HG02870 (cell line): ENCODE data around the gene COL7A1.

ENCODE experiments used
- ATAC-seq: cut with Tn5 transposase; IDR thresholded peaks from one replicate; pipeline ENCODE4 v1.9.1; 2021; ENCODE audit warnings: mild to moderate bottlenecking, moderate library complexity; ENCODE audit not compliant: unreplicated experiment

COL7A1 gene

DNA sequence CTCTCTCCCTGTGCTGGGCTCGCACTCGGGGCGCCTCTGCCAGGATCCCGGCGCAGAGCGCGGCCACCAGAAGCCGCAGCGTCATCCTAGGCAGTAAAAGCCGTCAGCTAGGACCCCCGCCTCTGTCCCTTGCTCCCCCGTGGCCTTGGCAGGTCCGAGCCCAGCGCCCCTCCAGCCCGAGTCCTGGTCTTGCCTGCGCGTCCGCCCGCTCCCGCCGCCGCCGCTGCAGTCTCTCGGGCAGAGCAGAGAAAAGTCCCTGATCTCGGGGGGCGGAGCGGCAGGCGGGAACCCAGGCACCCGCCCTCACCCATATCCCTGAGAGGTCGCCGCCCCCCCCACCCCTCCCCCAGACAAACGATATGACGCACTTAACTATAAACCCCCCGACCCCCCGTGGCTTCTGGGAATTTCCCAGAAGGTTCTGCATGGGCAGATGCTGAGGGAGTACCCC lies at the start of gene COL7A1:
COL7A1 (minus strand) TSS at position 255 of the 451 bp plus-strand sequence; CDS start at position 85, 170 bp downstream.
- no peak for ATAC-seq

GRCh38 chr3:48642605-48643004 lies 47.5 kb upstream of the COL7A1 start:
- no peak for ATAC-seq

DNA sequence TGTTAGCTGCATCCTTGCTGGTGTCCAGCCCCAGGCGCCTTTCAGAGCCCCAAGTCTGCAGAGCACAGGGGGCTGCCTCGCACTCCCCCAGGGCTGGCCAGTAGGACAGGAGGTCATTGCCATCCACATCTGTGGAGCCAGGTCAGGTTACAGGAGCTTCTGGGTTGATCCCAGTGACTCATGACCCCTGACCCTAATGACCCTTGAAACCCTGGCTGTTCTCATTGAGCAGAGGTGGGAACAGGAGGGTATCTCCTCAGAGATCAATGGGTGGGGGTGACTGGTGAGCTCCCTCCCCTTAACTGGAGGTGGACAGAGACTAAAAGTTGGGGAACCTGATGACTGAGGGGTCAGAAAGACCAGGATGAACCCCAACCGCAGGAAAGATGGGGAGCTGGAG lies 46.3 kb upstream of the COL7A1 start:
- no peak for ATAC-seq

DNA sequence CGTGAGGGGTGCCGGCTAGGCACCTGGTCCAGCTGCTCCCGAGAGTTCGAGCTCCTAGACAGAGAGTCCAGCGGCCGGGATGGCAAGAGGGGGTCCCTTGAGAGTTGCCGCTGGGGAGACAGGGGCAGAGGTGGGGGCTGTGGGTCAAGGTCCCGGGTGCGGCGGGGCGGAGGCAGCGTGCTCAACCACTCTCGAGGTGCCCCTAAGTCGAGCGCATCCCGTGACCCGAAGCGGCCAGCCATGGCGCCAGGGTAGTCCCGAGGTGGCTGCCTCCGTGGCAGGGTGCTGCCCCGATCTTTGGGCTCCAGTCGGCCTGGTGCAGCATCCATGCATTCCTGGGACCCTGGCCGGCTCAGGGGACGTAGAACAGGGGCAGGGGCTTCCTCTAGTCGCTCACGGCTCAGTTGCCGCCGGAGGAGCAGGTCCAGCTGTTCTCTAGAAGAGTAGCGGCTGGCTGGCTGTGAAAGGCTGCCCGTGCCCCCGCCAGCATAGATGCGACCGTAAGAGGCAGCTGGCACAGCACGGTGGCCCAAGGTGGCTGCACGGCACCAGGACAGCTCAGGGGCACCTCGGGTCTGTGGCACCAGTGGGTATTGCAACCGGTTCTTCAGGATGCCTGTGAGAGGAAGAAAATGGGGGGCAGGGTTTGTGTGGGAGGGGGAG lies 44.9 kb upstream of the COL7A1 start:
- no peak for ATAC-seq

GRCh38 chr3:48637305-48637704 lies 42.2 kb upstream of the COL7A1 start:
- no peak for ATAC-seq

GRCh38 chr3:48636149-48636655 lies 41.1 kb upstream of the COL7A1 start:
- no peak for ATAC-seq

DNA sequence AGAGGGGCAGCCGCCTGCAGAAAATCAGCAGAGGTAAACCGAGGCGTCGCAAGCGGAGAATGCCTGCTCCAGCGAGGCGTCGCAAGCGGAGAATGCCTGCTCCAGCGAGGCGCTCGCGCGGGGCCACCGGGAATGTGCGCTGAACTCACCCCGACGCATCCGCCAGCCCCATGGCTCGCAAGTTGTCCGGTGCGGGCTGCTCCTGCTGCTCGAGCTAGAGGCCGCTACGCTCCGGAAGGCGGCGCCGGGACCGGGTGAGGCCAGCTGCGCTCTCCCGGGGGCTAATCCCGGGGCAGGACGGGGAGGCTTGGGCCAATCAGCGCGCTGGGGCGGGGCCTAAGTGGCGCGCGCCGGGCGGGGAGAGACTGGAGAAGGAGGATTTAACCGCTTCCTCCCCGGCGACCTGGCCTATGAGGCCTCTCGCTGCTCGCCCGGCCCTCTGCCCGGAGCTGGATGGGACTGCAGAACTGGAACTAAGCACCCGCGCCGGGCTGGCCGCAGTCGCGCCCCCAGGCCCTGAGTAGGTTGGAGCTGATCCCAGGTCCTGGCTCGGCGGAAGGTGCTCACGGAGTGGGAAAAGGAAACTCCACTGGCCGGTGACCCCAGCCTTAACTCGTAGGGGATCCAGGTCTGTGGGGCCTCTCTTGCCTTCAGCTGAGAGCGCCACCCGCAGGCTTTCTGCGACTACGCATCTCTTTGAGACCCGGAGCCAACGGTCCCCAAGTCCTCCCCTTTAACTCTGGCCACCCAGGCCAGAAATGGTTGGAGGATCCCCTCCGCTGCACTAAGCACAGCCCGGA lies 40.3 kb upstream of the COL7A1 start, which contains the start of gene SLC26A6:
SLC26A6 (minus strand) TSS at position 240 of the 800 bp plus-strand sequence; CDS start at position 172, 68 bp downstream.
- ATAC-seq = peak; percentile 92

- peak; percentile 22 for ATAC-seq
Observed at GRCh38 chr3:48634661-48635221, 39.6 kb upstream of the COL7A1 start.

DNA sequence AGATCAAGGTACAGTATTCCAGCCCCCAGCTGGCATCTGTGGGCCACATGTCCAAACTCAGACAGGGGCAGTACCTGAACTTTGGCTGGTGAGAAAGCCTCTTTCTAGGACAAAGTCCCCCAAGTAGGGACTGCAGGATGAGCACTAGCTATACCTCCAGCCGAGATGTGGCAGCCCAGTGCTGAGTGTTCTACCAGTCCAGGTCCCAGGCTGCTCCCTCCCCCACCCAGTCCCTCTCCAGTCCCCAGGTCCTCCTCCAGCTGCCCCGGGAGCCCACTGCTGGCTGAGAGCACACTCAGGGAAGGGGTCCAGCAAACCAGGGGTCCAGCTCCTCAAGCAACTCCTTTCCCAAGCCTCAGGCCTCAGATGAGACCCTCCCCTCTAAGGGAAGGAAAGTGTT lies 38.6 kb upstream of the COL7A1 start:
- ATAC-seq = no peak

DNA sequence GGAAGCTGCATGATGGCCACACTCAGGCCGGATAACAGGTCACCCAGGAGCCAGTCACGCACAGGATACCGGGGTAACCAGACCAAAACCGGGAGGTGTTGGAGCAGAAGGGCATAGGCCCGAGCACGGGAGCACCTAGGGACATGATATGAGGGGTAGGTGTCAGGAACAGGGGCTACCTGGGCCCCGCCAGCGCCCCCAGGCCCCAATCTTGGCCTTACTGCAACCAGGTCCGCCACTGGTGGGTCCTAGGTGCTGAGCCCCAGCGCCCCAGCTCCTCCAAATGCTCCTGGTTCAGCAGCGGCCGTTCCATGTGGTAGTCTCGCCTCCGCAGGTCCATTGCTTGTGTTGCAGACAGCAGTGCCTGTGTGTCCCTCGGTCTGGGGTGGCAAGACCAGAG lies 38.1 kb upstream of the COL7A1 start:
- no peak for ATAC-seq

DNA sequence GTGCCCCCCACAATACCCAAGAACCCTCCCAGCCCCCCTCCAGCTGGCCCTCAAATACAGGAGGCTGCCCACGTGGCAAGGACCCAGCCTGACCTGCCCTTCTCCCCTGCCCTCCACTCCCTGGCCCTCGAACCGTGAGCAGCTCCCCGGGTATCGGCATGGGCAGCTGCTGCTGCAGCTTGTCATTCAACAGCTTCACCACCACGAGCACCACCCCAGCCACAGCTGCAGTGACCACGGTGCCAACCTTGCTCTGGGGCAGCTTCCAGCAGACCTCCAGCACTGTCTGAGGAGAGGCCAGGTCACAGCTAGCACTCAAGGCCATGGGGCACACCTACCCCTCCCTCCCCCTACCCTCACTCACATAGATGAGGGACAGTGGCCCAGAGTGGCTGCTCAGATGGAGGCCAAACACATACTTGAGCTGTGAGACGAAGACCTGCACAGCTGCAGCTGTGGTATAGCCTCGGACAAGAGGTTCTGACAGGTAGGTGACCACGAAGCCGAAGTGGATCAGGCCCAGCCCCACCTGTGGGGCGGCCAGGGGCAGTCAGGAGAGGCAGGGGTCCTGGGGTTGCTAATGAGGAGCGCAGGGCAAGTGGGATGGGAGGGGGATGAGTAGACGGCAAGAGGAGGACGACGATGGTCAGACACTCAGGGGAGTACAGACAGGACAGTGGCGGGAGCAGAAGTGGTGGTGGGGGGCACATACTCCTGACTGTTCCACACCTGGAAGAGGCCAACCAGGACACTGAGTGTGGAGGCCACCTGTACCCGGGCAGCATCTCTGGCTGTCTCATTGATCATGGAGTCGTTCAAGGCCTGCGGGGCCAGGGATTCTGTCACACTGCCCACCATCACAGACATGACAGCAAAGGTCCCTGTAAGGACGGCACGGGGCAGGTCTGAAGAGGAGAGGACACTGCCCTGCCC lies 36.7 kb upstream of the COL7A1 start:
- ATAC-seq = no peak

GRCh38 chr3:48630833-48631232 lies 35.7 kb upstream of the COL7A1 start:
- no peak for ATAC-seq

DNA sequence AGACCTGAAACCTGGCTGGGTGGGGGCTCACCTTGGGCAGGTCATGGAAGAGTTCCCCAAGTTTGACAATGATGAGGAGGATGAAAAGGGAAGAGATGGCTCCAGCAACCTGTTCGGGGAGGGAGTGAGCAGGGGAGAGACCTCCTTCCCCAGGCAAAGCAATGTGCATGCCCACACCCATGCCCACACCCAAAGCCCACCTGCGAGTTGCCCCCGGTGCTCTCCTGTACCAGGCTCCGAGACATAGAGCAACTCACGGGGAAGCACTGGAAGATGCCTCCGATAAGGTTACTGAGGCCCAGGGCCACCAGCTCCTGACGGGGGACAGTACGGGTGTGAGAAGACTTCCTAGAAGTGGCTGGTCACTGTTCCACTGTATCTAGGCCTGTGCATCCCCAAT lies 35.3 kb upstream of the COL7A1 start:
- ATAC-seq = no peak

GRCh38 chr3:48629894-48630293 lies 34.8 kb upstream of the COL7A1 start:
- no peak for ATAC-seq

DNA sequence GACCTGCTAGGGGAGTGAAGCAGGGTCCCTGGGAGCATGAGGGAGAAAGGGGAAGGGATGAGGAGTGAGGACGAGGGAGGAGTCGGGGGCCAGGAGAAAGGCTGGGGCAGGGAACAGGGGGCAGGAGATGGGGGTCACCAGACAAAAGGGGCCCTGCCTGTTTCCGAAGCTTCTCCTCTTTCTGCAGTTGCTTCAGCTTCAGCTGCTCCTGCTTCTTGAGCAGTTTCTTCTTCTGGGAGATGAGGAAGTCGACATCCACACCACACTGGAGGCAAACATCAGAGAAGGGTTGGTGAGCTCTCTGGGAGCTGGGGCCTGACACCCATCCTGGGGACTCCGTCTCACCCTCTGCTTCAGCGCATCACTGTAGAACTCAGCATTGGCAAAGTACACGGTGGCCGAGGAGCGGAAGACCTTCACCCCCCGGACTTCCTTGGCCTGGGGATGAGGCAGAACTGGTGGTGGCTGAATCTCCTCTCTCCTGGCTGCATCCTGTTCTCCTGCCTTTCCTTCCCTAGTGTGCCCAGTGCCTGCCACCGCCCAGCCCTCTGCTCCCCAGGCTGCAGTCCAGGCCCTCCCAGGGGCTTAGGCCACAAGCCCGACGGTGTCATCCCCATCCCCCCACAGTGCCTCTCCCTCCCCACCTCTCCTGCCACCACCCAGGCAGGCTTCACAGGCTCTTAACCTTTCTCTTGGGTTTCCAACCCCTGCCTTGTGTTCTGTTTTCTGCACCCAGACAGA lies 33.3 kb upstream of the COL7A1 start:
- ATAC-seq = no peak

- ATAC-seq = no peak
Observed at GRCh38 chr3:48625600-48625999, 30.5 kb upstream of the COL7A1 start.

DNA sequence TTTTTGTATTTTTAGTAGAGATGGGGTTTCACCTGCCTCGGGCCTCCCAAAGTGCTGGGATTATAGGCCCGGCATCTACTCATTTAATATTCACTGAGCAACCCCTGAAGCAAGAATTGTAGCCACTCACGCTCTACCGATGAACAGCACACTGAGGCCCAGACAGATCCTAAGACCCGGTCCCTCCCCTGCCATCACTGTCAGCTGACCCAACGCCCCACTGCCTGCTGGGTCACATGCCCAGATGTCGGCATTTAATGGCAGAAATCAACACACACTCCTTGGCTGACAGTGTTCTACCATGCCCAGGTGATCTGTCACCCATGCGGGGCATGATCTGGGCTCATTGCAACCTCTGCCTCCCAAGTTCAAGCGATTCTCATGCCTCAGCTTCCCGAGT lies 29.6 kb upstream of the COL7A1 start:
- ATAC-seq = no peak

- ATAC-seq = no peak
Observed at GRCh38 chr3:48623851-48624547, 28.9 kb upstream of the COL7A1 start.

- no peak for ATAC-seq
Observed at GRCh38 chr3:48621461-48621869, 26.3 kb upstream of the COL7A1 start, which contains the start of gene TMEM89. TMEM89 (minus strand) TSS chr3:48621769; CDS start chr3:48621756, 13 bp downstream.
